HG03442 (cell line): ENCODE data around the gene ALK.

Source experiments
- ATAC-seq: cut with Tn5 transposase; IDR thresholded peaks from one replicate; pipeline ENCODE4 v1.9.1; 2021; ENCODE audit warnings: mild to moderate bottlenecking, moderate library complexity; ENCODE audit not compliant: unreplicated experiment

Gene ALK

GRCh38 chr2:29389686-29390085 lies 531.7 kb downstream of the ALK start:
- ATAC-seq: no peak

DNA sequence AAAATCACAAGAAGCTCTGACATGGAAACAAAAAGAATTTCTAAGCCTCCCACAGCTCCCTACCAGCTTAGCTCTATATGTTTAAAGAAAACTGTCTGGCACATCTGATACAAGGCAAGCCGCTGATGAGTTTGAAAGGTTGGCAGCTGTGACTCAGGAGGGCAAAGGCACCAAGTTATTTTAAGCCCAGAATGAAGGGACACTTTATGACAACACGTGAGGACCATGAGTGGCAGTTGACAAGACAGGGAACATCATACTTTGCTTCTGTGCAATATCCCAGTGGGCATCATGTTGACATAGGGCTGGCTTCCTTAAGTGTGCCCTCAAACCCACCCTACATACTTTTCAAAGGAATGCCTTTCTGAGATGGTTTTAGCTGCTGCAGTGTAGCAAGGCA lies 533.3 kb downstream of the ALK start:
- ATAC-seq: no peak

DNA sequence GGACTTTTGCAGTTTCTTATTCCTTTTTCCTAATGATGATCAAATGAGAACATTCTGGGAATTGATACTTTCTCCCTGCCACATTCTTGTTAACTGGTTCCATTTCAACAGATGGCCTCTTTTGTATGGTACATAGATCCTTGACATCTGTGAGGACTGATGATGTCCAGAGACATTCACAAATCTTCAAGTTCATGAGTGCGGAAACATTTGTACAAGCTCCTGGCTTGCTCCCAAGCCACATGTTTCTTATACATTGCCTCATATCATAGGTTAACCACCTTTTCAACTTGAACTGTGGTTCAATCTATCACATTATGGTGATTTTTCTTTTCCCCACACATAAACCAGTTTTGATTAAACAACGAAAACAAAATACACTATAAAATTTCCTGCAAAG lies 538.9 kb downstream of the ALK start:
- no peak for ATAC-seq

GRCh38 chr2:29377788-29378187 lies 543.6 kb downstream of the ALK start:
- ATAC-seq: no peak

DNA sequence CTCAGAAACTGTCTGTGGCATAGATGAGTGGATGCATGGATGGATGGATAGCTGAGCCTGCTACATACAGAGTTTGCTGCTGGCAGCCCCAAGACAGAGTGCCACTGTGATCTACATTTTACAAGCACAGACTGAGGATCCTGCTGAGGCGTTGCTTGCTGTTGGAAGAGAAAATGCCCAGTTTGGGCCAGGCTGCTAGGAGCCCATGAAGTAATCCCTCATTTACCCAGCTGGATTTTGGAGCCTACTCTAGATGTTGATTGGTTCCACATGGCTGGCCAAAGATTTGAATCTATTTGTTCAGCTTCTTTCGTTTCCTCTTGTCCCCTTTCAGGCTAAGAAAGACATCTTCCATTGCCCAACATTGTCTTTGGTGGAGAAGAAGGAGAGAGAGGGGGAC lies 544.8 kb downstream of the ALK start:
- no peak for ATAC-seq

DNA sequence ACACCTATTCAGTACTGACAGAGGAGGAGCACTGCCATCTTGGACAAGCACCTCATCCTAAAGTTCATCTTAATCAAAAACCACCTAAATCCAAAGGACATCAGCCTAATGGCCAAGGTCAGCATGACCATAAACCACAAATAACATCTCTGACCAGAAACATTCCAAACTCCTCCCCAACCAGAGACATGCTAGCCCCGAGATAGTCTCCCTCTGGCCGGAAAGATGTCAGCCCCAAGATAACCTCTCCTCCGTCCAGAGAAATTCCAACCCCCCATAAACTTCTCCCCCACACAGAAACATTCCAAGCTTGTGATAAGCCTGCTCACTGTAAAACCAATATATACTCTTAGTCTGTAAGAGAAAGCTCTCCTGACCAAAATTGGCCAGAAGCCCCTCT lies 545.5 kb downstream of the ALK start:
- no peak for ATAC-seq

DNA sequence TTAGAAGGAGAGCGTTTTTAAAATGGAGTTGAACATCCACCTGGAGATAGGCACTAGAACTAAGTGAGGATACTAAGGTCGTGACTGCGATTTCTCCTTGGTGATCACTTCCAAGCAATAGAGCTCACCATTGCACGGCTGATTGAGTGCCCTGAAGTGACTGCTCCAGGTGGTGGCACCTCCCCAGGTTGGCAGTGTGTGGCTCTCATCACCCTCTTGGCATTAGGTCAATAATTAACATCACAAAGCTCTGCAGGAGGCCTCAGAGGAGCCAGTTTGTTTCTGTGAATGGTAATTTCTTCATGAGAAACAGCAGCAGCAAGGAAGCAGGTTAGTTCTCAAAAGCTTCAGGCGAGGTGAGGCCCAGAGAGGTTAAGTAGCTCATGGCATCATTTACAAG lies 546.6 kb downstream of the ALK start:
- ATAC-seq: no peak

- ATAC-seq: no peak
These were observed 547.5 kb downstream of the ALK start for GRCh38 chr2:29373870-29374269.

- no peak for ATAC-seq
These were observed 549.2 kb downstream of the ALK start for GRCh38 chr2:29372185-29372584.

DNA sequence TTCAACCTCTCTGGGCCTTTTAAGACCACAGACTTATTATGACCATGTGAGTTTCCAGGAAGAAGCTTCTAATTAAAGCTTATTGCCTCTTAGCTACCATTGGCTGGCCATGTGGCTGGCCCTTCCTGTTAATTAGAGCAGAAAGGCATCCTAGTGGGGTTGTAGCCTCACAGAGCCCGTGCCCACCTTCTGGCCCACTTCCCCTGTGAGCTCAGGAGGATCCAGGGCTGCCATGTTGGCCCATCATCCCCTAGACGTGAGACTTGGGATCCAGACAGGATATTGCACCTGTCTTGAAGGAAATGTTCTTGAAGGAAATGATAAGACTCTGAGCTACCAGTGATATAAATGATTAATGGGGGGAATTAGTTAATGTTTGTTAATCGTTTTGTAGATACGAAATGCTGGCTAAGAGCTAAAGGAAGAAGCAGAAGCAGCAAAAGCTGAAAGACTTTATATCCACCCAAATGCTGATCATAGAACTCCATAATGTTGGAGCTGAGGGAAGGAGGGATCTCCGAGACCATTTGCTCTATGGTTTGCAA lies 550.7 kb downstream of the ALK start:
- ATAC-seq: no peak

GRCh38 chr2:29370173-29370572 lies 551.2 kb downstream of the ALK start:
- no peak for ATAC-seq

GRCh38 chr2:29368659-29369040 lies 552.7 kb downstream of the ALK start:
- no peak for ATAC-seq

GRCh38 chr2:29367986-29368658 lies 553.3 kb downstream of the ALK start:
- no peak for ATAC-seq

- no peak for ATAC-seq
These were observed 558.3 kb downstream of the ALK start for GRCh38 chr2:29363111-29363510.

GRCh38 chr2:29361231-29361630 lies 560.2 kb downstream of the ALK start:
- ATAC-seq: no peak

DNA sequence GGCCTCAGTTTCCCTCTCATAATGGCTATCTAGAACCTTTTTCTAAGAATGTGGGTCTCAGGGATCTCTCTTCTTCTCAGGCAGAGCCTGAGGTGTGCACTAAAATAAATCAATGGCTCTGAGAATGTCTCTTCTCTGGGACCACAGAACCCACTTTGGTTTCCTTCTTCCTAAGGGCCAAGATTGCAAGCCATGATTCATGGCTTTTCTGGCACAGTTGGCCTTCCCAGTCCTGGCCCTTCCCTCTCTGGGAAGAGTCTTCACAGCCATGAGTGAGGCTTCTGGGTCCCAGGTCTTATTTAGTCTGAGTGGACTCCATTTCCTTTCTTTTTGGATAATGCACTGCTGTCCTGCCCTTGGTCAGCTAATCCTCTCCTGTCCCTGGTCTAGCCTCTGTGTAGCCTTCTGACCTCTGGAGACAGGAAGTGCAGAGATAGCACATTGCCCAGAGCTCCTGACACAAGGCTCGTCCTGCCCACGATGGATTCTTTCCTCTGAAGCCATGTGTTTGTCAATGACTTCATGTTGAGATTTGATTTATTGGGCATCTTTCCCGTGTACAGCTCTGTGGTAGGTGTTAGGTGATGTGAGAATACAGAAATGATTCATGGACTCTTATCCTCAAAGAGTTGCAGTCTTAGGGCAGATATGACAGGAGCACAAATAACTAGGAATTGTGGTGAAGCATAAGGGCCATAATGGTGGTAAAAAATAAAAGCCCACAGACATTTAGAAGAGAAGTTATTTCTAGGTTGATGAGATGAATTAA lies 561.2 kb downstream of the ALK start:
- no peak for ATAC-seq

DNA sequence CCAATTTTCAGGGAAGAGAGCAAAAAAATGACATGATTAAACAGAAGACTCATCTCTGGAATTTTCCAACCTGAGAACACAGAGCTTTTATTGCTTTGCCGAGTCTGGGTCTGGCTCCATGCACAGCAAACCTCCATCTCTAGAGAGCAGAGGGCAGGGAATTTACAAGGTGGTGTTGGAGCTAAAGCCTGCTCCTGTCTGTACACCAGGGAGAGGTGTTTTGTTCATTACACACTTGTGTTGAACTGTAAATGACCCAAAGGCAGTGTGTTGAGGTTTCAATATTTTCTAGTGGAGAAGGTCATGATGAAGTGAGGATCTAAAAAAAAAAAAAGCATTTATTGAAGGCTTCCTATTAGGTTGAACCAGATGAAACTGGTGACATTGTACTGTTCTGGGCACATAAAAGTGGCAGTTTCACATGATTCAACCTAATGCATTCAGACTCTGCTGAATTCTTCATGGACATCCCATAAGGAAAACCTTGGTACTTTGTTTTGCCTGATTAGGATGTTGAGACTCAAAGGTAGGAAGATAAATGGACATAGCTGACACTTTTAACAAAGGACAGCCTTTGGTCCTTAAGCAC lies 567.9 kb downstream of the ALK start:
- no peak for ATAC-seq

- ATAC-seq: no peak
These were observed 569.3 kb downstream of the ALK start for GRCh38 chr2:29351916-29352591.

GRCh38 chr2:29351248-29351647 lies 570.1 kb downstream of the ALK start:
- no peak for ATAC-seq

- ATAC-seq: no peak
These were observed 571.9 kb downstream of the ALK start for GRCh38 chr2:29349316-29350030.
